Epithelial cell of esophagus (primary cell): ENCODE results near the gene RAB5B.

ENCODE experiments used
- DNase-seq: peaks from one replicate; pipeline ENCODE4 v3.0.0; 2010; ENCODE audit warnings: low read depth
- H3K4me3 ChIP-seq: 2 replicates; pipeline ENCODE4 v1.5.1; 2011; ENCODE audit warnings: mild to moderate bottlenecking, low read length, control low read depth
- CTCF ChIP-seq: IDR thresholded peaks from 2 replicates; pipeline ENCODE4 v1.5.1; 2011; ENCODE audit warnings: low read depth, mild to moderate bottlenecking, low read length, control low read depth, inconsistent platforms; ENCODE audit not compliant: insufficient read depth; ENCODE audit errors: missing control alignments

The RAB5B gene

GRCh38 chr12:55973599-55974307 is at the start of gene RAB5B:
TSS of gene RAB5B (plus strand) at chr12:55974078. CDS start at chr12:55986961, 12,883 bp downstream.
- peak; percentile 100 for DNase-seq
- TF ChIP-seq CTCF, result peak; percentile 9
- peak within 1 kb of the TSS; percentile 90 for H3K4me3 ChIP-seq

- no peak overlapping the region for H3K4me3 ChIP-seq
- DNase-seq, result no peak
- TF ChIP-seq CTCF, result no peak
Observed at GRCh38 chr12:55925371-55925770, 48.5 kb upstream of the RAB5B start.

GRCh38 chr12:55925870-55926737 is 47.8 kb upstream of the RAB5B start:
- DNase-seq, result no peak
- H3K4me3 ChIP-seq, result peak overlapping the region; percentile 67
- no peak for TF ChIP-seq CTCF

- peak; percentile 66 for TF ChIP-seq CTCF
- peak; percentile 92 for DNase-seq
Observed at GRCh38 chr12:55926738-55927587, 46.9 kb upstream of the RAB5B start.

GRCh38 chr12:55927588-55928502 is 46.0 kb upstream of the RAB5B start, which contains the start of gene PYM1:
TSS of gene PYM1 (minus strand) at chr12:55927894. CDS start at chr12:55927761, 133 bp downstream.
- peak; percentile 90 for DNase-seq
- peak within 1 kb of the TSS; percentile 67 for H3K4me3 ChIP-seq
- TF ChIP-seq CTCF, result no peak

More at GRCh38 chr12:55926738-55927587, 46.9 kb upstream of the RAB5B start:
- peak overlapping the region; percentile 67 for H3K4me3 ChIP-seq

GRCh38 chr12:55929306-55929791 is 44.5 kb upstream of the RAB5B start:
- TF ChIP-seq CTCF, result no peak
- no peak for DNase-seq
- no peak overlapping the region for H3K4me3 ChIP-seq
